ENCODE measurements around the gene POLK. TPM values are rescaled to one million over a fixed set of nuclear protein-coding genes. Genes with fewer than 3 reads are reported as not detected.
"Not testable (repeated sequence)": the region's sequence is repeated elsewhere in the genome, so short reads cannot be mapped to it uniquely, and the experiment has no call there.

POLK gene
- total RNA-seq, 1 experiment from 2014 or later = 27.7 TPM

DNA sequence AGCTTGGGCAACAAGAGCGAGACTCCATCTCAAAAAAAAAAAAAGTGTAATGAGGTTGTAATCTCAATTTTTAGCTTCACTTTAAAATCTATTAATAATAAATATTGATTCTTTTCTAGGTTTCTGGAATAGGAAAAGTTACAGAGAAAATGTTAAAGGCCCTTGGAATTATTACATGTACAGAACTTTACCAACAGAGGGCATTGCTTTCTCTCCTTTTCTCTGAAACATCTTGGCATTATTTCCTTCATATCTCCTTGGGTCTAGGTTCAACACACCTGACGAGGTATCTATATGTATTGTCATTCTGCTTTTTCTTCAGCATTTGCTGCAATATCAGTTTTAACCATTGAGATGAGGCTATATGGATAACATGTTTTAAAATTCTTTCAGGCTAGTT lies 73.0 kb downstream of the POLK start:
- Histone ChIP-seq H3K4me1 (no peaks in the 10 kb centered on the region), H3K27me3 (no peaks in the 10 kb centered on the region), H3K27ac (no peak overlapping the region), H3K9me3 (replicated peaks) (no peaks in the 10 kb centered on the region), H3K4me3 (no peak overlapping the region), H3K36me3 (peaks cover 20% of the 10 kb centered on the region)
- no peak for DNase-seq

DNA sequence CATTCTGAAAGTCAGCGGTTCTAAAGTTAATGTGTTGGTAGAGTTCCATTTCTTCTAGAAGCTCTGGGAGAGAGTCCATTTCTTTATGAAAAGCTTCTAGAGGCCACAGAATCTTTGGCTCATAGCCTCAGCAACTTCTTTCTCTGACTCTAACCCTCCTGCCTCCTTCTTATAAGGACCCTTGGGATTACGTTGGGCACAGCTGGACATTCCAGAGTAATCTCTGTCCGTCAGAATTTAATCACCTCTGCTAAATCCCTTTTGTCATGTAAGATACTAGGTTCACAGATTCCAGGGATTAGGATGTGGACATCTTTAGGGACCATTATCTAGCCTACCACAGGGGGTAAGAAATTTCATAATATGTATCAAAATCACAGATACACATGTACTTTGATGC lies 77.0 kb downstream of the POLK start:
- no peaks in the 10 kb centered on the region for H3K4me1 ChIP-seq
- H3K9me3 ChIP-seq (replicated peaks) = no peaks in the 10 kb centered on the region
- H3K4me3 ChIP-seq = no peak overlapping the region
- DNase-seq = peak; percentile 15 to 23
- no peaks in the 10 kb centered on the region for H3K27me3 ChIP-seq
- H3K36me3 ChIP-seq = peaks cover 8% of the 10 kb centered on the region
- no peak overlapping the region for H3K27ac ChIP-seq

DNA sequence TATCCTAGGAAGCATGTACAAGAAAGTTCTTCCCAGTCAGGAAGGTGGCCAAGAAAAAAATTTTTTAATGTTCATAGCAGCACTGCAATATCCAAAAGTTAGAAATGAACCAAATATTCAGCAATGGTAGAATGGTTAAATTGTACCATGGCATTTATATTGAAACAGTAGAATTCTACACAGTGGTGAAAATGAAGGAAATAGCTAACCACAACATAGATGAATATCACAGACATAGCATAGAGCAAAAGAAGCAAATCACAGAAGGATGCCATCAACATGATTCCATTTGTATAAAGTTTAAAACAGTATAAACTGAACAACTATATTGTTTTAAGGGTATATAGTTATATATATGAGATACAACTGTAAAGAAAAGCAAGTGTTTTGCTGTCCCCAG lies 88.8 kb downstream of the POLK start:
- Histone ChIP-seq H3K4me1 (no peaks in the 10 kb centered on the region), H3K4me3 (no peak overlapping the region), H3K9me3 (replicated peaks) (no peaks in the 10 kb centered on the region), H3K27ac (no peak overlapping the region), H3K36me3 (peaks cover 17% of the 10 kb centered on the region; the same call in 1 of the 2 replicates), H3K27me3 (no peaks in the 10 kb centered on the region)
- DNase-seq = no peak

DNA sequence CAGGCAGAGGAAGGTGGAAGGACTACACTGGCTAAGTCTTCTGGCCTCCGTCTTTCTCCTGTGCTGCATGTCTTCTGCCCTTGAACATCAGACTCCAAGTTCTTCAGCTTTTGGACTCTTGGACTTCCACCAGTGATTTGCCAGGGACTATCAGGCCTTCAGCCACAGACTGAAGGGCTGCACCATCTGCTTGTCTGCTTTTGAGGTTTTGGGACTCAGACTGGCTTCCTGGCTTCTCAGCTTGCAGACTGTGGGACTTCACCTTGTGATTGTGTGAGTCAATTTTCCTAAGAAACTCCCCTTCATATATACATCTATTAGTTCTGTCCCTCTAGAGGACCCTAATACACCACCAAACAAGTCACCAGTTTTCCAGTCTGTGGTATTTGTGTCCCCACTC lies 89.9 kb downstream of the POLK start:
- H3K36me3 ChIP-seq = peaks cover 17% of the 10 kb centered on the region; the same call in 1 of the 2 replicates
- no peak overlapping the region for H3K27ac ChIP-seq
- H3K4me3 ChIP-seq = no peak overlapping the region
- no peaks in the 10 kb centered on the region for H3K4me1 ChIP-seq
- H3K27me3 ChIP-seq = no peaks in the 10 kb centered on the region
- DNase-seq = no peak
- H3K9me3 ChIP-seq (replicated peaks) = no peaks in the 10 kb centered on the region

DNA sequence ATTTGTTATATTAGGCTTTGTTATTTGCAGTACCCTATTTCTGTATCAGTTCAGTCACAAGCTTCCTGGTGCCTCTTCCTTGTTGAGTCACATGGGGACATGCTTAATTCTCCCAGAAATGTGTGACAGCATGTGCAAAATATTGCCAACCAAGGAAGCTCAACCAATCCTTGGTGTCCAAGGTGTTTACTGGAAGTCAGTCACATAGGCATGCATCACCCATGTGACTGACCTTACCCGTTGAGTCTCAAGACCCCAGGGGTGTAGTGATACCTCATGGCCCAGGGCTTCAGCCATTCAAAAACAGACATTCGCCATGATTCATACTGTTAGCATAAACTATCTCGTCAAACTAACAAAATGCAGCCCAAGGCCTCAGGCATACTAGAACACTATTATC lies 90.3 kb downstream of the POLK start:
- H3K4me3 ChIP-seq = no peak overlapping the region
- no peak for DNase-seq
- no peak overlapping the region for H3K27ac ChIP-seq
- H3K36me3 ChIP-seq = peaks cover 17% of the 10 kb centered on the region; the same call in 1 of the 2 replicates
- H3K4me1 ChIP-seq = no peaks in the 10 kb centered on the region
- H3K9me3 ChIP-seq (replicated peaks) = no peaks in the 10 kb centered on the region
- H3K27me3 ChIP-seq = no peaks in the 10 kb centered on the region

DNA sequence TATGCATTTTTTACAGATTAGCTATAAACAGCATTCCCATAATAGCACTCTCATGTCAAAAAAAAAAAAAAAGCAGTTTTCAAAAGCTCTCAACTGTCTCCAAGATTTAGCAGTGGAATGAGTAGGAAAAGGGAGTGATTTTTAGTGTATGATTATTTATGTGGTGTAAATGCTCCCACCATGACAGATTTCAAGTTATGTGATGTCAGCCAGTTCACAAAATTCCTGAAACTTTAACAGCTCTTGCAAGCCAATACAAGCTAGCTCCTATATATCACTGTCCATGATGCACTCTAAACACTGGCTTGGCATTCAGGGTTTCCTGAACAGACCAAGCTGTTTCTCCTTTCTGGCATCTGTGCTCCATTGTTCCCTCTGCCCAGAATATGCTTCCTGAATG lies 91.7 kb downstream of the POLK start:
- no peak for DNase-seq
- H3K36me3 ChIP-seq = peaks cover 11% of the 10 kb centered on the region; the same call in 1 of the 2 replicates
- no peaks in the 10 kb centered on the region for H3K4me1 ChIP-seq
- H3K27ac ChIP-seq = no peak overlapping the region
- no peak overlapping the region for H3K4me3 ChIP-seq
- no peaks in the 10 kb centered on the region for H3K9me3 ChIP-seq (replicated peaks)
- H3K27me3 ChIP-seq = no peaks in the 10 kb centered on the region

DNA sequence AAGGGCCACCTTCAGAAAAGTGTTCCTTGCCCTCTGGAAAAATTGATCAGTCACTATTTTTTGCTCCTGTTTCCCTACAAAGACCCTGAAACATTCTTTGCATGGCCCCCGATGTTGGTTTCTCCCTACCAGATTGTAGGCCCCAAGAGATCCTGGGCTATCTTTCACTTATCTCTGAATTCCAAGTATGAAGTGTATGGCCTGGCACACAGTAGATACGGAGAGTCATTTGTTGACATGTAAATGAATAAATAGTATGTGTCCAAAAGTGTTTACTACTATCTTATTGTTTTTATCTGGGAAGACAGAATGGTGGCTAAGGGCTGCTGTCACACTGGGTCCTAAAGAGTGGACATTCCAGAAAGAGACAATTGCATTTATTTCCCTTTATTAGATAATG lies 92.1 kb downstream of the POLK start:
- no peaks in the 10 kb centered on the region for H3K27me3 ChIP-seq
- no peak for DNase-seq
- no peak overlapping the region for H3K4me3 ChIP-seq
- no peak overlapping the region for H3K27ac ChIP-seq
- peaks cover 9% of the 10 kb centered on the region; the same call in 1 of the 2 replicates for H3K36me3 ChIP-seq
- H3K9me3 ChIP-seq (replicated peaks) = no peaks in the 10 kb centered on the region
- H3K4me1 ChIP-seq = no peaks in the 10 kb centered on the region

DNA sequence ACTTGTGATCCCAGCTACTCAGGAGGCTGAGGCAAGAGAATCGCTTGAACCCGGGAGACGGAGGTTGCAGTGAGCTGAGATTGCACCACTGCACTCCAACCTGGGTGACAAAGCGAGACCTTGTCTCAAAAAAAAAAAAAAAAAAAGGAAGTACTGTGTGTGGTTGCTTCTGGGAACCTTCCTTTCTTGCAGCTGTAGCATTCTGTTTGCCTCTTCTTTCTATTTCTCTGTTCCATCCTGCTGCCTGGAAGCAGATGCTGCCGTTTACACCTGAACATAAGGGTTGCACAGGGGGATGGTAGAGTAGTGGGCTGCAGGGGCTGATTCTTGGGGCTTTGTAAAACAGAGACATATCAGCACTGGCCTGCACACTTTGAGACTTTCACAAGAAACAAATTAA lies 95.7 kb downstream of the POLK start:
- not testable (repeated sequence) for H3K27me3 ChIP-seq; H3K4me1 ChIP-seq; H3K36me3 ChIP-seq; H3K4me3 ChIP-seq; DNase-seq; H3K27ac ChIP-seq; H3K9me3 ChIP-seq (replicated peaks)

DNA sequence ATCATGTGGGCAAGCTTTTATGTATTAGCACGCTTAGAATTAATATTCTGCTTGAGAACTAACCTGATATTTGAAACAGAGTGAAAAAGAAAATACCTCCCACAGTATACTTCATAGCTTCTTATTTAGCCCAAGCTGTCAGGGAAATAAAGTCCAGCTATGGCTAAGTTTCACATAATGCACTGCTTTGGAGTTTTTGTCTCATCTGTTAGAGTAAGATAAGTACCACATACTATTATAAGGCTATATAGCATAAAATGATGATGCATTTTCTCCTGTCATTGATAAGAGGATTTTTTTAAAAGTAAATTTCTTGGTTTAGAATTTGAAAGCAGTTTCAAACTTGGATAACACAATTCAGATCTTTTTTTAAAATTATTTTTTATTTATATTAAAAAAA lies 97.2 kb downstream of the POLK start:
- no peak overlapping the region for H3K27ac ChIP-seq
- H3K4me3 ChIP-seq = no peak overlapping the region
- H3K27me3 ChIP-seq = no peaks in the 10 kb centered on the region
- no peaks in the 10 kb centered on the region for H3K4me1 ChIP-seq
- no peaks in the 10 kb centered on the region for H3K9me3 ChIP-seq (replicated peaks)
- no peak for DNase-seq
- no peaks in the 10 kb centered on the region for H3K36me3 ChIP-seq

DNA sequence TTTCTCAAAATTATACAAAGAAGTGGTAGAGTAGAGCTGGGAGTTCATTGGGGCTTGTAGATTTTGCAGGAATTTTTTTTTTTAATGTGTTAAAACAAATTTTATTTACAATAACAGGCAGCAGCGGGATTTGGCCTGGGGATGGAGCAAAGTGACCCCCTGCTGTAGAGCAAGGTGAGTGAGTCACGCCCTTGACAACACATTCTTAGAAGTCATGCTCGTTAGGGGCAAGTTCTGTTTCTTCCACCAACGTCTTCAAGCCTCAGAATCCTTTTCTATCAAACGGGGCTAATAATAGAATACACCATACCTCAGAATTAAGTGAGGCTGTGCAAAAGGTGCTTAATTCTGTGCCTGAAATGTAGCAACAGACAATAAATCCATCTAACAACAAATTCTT lies 98.5 kb downstream of the POLK start:
- H3K36me3 ChIP-seq = no peaks in the 10 kb centered on the region
- H3K27me3 ChIP-seq = no peaks in the 10 kb centered on the region
- no peak overlapping the region for H3K4me3 ChIP-seq
- H3K4me1 ChIP-seq = peaks cover 9% of the 10 kb centered on the region; the same call in 1 of the 2 replicates
- no peak for DNase-seq
- H3K9me3 ChIP-seq (replicated peaks) = no peaks in the 10 kb centered on the region
- no peak overlapping the region for H3K27ac ChIP-seq

DNA sequence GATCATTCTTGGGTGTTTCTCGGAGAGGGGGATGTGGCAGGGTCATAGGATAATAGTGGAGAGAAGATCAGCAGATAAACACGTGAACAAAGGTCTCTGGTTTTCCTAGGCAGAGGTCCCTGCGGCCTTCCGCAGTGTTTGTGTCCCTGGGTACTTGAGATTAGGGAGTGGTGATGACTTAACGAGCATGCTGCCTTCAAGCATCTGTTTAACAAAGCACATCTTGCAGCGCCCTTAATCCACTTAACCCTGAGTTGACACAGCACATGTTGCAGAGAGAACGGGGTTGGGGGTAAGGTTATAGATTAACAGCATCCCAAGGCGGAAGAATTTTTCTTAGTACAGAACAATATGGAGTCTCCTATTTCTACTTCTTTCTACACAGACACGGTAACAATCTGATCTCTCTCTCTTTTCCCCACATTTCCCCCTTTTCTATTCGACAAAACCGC lies 99.2 kb downstream of the POLK start:
- H3K27ac ChIP-seq, H3K27me3 ChIP-seq, H3K4me3 ChIP-seq: not testable (repeated sequence)

DNA sequence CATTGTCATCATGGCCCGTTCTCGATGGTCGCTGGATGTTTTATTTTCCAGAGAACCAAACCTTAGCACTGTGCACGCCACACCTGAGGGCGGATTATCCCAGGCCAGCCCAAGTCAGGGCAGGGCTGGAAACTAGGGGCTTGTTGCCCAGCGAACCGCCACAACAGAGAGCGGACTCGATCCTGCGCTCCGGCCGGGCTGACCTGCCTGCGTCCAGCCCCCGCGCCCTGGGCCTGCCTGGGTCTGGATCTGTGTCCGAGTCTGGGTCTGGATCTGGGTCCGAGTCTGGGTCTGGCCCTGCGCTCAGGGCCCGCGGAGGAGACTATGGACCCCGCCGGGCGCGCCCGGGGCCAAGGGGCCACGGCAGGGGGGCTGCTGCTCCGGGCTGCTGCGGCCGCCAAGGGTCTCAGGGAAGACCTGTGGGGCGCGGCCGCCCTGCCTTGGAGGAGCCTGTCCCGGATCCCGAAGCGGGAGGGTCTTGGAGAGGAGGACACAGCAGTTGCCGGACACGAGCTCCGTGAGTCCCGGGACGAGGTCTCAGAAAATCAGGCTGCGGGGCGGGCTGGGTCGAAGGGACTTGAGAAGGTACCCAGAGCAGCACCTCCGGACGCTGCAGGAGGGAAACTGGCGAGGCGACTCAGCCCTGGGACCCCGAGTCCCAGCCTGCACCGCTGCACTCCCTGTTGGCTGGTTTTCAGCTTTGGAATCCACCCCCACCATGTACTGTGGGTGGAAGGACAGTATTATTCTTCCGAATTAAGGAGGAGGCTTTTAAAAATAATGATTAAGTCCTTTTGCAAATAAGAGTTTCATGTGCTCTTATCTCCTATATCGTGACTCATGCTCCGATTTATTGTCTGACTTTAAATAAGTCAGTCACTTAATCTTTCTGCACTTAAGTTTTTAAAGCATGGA lies 99.9 kb downstream of the POLK start, which contains the start of gene ANKDD1B:
ANKDD1B (plus strand) TSS at position 143 of the 915 bp plus-strand sequence; CDS start at position 325, 182 bp downstream.
- H3K36me3 ChIP-seq = no peaks in the 10 kb centered on the region
- H3K4me1 ChIP-seq = peaks cover 21% of the 10 kb centered on the region
- H3K27me3 ChIP-seq = no peaks in the 10 kb centered on the region
- no peak within 1 kb of the TSS for H3K4me3 ChIP-seq
- no peak for DNase-seq
- H3K9me3 ChIP-seq (replicated peaks) = no peaks in the 10 kb centered on the region
- H3K27ac ChIP-seq = no peak within 1 kb of the TSS

More for the DNA sequence above, 99.2 kb downstream of the POLK start:
- H3K36me3 ChIP-seq; DNase-seq; H3K9me3 ChIP-seq (replicated peaks): not testable (repeated sequence)
- H3K4me1 ChIP-seq = peaks cover 16% of the 10 kb centered on the region

DNA sequence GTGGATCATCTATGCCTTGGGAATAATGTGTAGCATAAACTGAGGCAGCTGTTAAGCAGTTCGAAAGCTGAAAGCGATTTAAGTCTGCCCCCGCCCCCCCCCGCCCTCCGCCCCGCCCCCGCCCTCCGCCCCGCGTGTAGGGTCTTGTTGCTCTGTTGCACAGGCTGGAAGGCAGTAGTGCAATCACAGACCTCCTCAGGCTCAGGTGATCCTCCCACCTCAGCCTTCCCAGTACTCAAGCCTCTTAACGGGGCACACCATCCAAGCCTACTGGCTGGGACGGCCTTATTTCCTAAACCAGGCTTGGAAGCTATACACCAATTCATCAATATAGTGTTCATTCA lies 100.5 kb downstream of the POLK start:
- no peaks in the 10 kb centered on the region for H3K9me3 ChIP-seq (replicated peaks)
- DNase-seq = no peak
- no peak overlapping the region for H3K27ac ChIP-seq
- no peak overlapping the region for H3K4me3 ChIP-seq
- H3K36me3 ChIP-seq = no peaks in the 10 kb centered on the region
- no peaks in the 10 kb centered on the region for H3K27me3 ChIP-seq
- H3K4me1 ChIP-seq = peaks cover 24% of the 10 kb centered on the region

DNA sequence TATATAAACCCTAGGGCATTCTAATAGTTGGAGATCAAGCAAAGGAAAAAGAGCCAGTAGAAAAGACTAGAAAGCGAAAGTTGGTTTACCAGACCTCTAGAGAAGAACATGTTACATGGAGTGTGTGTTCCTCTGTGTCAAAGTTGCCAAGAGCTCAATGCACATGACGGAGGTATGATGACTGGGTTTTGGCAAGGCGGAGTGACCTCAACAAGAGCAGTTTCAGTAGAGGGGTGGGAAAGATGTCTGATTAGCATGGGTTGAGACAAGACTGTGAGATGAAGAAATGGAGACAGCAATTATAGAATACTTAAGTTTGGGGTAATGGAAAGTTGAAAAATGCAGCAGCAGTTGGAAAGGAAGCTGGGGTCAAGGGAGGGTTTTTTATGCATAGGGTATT lies 101.2 kb downstream of the POLK start:
- no peak overlapping the region for H3K27ac ChIP-seq
- H3K4me1 ChIP-seq = peaks cover 29% of the 10 kb centered on the region
- H3K9me3 ChIP-seq (replicated peaks) = no peaks in the 10 kb centered on the region
- no peaks in the 10 kb centered on the region for H3K36me3 ChIP-seq
- no peak overlapping the region for H3K4me3 ChIP-seq
- no peaks in the 10 kb centered on the region for H3K27me3 ChIP-seq
- no peak for DNase-seq

DNA sequence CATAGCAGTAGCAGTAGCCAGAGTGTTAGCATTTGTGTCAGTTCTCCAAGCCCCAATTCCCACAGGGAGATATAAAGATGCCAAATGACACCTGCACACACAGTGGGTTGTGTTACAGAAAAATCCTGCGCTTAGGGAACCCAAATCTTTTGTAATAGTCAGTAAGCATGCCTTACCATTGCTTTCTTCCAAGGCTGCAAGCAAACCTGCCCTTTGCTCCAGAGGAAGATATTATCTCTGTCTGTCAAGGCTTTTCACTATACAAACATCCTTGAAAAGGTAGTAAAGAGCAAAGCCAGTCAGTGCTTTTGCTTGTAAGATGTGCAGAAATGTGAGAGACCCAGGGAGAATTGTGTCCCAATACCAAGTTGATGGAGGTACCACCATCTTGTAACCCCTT lies 102.5 kb downstream of the POLK start:
- no peak overlapping the region for H3K4me3 ChIP-seq
- no peak for DNase-seq
- no peaks in the 10 kb centered on the region for H3K9me3 ChIP-seq (replicated peaks)
- no peaks in the 10 kb centered on the region for H3K36me3 ChIP-seq
- peaks cover 36% of the 10 kb centered on the region for H3K4me1 ChIP-seq
- H3K27ac ChIP-seq = no peak overlapping the region
- no peaks in the 10 kb centered on the region for H3K27me3 ChIP-seq

All from SJCRH30 (cell line).